Endothelial cell of umbilical vein (primary cell): ENCODE data around the gene MROH2A. TPM values are rescaled to one million over a fixed set of nuclear protein-coding genes. Genes with fewer than 3 reads are reported as not detected.

ENCODE experiments used
- BruUV-seq: library from RNA; stranded (reverse); fragments of 400-500 nt; replicated peaks from 2 replicates; lab custom pipeline; 2021; lab: Mats Ljungman, UMichigan
- CTCF ChIA-PET: fragments of 300-600, 350-600 bp; sonication (Branson Sonifier 250); formaldehyde crosslinking; loops from one replicate; lab custom pipeline; 2021; ENCODE audit warnings: antibody characterized with exemption, inconsistent platforms; lab: Charles Lee
- POLR2A ChIA-PET: fragments of 300-600, 350-600 bp; sonication (Branson Sonifier 250); formaldehyde crosslinking; loops from one replicate; lab custom pipeline; 2021; ENCODE audit warnings: antibody characterized with exemption, inconsistent platforms; lab: Charles Lee
- DNase-seq: peaks from one replicate; pipeline ENCODE4 v3.0.0-alpha.2; 2011; ENCODE audit warnings: low read depth, low spot score
- FAIRE-seq: peaks from 2 replicates; lab custom pipeline; 2011; peaks lifted over from hg19 to GRCh38; lab: Jason Lieb, UNC
- H2AFZ ChIP-seq: 2 replicates; pipeline ENCODE4 v1.6.0; 2012; ENCODE audit warnings: low read depth, low read length, control low read depth, inconsistent platforms
- H3K27ac ChIP-seq: 2 replicates; pipeline ENCODE4 v1.5.1; 2011; ENCODE audit warnings: low read depth, mild to moderate bottlenecking, control low read depth, low read length, moderate library complexity; ENCODE audit not compliant: insufficient read depth
- H3K27me3 ChIP-seq, 2 experiments: 2 replicates each; pipeline versions ENCODE4 v1.6.0 to v1.6.1; 2011; ENCODE audit warnings: low read length in 2 of 2, mixed read lengths in 1 of 2; ENCODE audit not compliant: control insufficient read depth in 2 of 2, insufficient read depth in 2 of 2
- H3K36me3 ChIP-seq, 2 experiments: 2 replicates in 1 of 2; 3 replicates in 1 of 2; pipeline ENCODE4 v1.5.1; 2011; ENCODE audit warnings: low read length in 2 of 2, mild to moderate bottlenecking in 1 of 2, moderate library complexity in 1 of 2; ENCODE audit not compliant: control insufficient read depth in 2 of 2, insufficient read depth in 2 of 2; ENCODE audit errors: extremely low read depth in 1 of 2
- H3K4me1 ChIP-seq: 3 replicates; pipeline ENCODE4 v1.5.1; 2011; ENCODE audit warnings: mild to moderate bottlenecking, low read length; ENCODE audit not compliant: control insufficient read depth, insufficient read depth; ENCODE audit errors: extremely low read depth
- H3K4me2 ChIP-seq: 2 replicates; pipeline ENCODE4 v1.6.1; 2011; ENCODE audit warnings: low read length, control low read depth, mixed read lengths; ENCODE audit not compliant: insufficient read depth
- H3K4me3 ChIP-seq, 3 experiments: fragments of 200-600 bp in 1 of 3; sonication (generic), shearing (Covaris generic) in 1 of 3; replicated peaks in 1 of 3; 2 replicates each; pipeline ENCODE4 v1.5.1; 2011 to 2016; ENCODE audit warnings: control low read depth in 3 of 3, low read length in 3 of 3, mild to moderate bottlenecking in 2 of 3, inconsistent platforms in 1 of 3, low read depth in 1 of 3, moderate library complexity in 1 of 3; ENCODE audit not compliant: insufficient read depth in 1 of 3
- H3K79me2 ChIP-seq: 2 replicates; pipeline ENCODE4 v1.6.0; 2012; ENCODE audit warnings: low read length, inconsistent platforms; ENCODE audit not compliant: control insufficient read depth, insufficient read depth
- H3K9ac ChIP-seq: replicated peaks from 2 replicates; pipeline ENCODE3; 2011; ENCODE audit warnings: low read length, control low read depth; ENCODE audit not compliant: insufficient read depth; ENCODE audit errors: extremely low read depth
- H3K9me1 ChIP-seq: replicated peaks from 3 replicates; pipeline ENCODE4 v1.6.0; 2011; ENCODE audit warnings: mild to moderate bottlenecking, low read length; ENCODE audit not compliant: control insufficient read depth, insufficient read depth; ENCODE audit errors: extremely low read depth
- H3K9me3 ChIP-seq: replicated peaks from 2 replicates; pipeline ENCODE4 v1.5.1; 2012; ENCODE audit warnings: low read length, inconsistent platforms; ENCODE audit not compliant: control insufficient read depth, insufficient read depth
- H4K20me1 ChIP-seq: replicated peaks from 2 replicates; pipeline ENCODE3; 2011; ENCODE audit warnings: mild to moderate bottlenecking, low read length; ENCODE audit not compliant: control insufficient read depth, insufficient read depth; ENCODE audit errors: extremely low read depth
- CTCF ChIP-seq, 2 donors: IDR thresholded peaks; 1 replicate in 1 of 2; 2 replicates in 1 of 2; pipeline ENCODE4 v1.5.1; 2011; ENCODE audit warnings: low read length in 2 of 2, mild to moderate bottlenecking in 2 of 2, moderate library complexity in 2 of 2, control low read depth in 1 of 2, inconsistent platforms in 1 of 2, low read depth in 1 of 2; ENCODE audit not compliant: insufficient read depth in 1 of 2; ENCODE audit errors: extremely low read depth in 1 of 2
- EZH2 ChIP-seq: IDR thresholded peaks from 2 replicates; pipeline ENCODE4 v1.6.1; 2012; ENCODE audit warnings: borderline replicate concordance, low read depth, mild to moderate bottlenecking, moderate library complexity, low read length, inconsistent platforms; ENCODE audit not compliant: severe bottlenecking
- FOS ChIP-seq: IDR thresholded peaks from 2 replicates; pipeline ENCODE4 v1.6.1; 2011; ENCODE audit warnings: mild to moderate bottlenecking, low read length, moderate library complexity, borderline replicate concordance; ENCODE audit not compliant: insufficient read depth
- GATA2 ChIP-seq: IDR thresholded peaks from 2 replicates; pipeline ENCODE4 v1.7.0; 2011; ENCODE audit warnings: low read depth, mild to moderate bottlenecking, moderate library complexity, mixed read lengths, low read length; ENCODE audit not compliant: insufficient read length, insufficient read depth
- JUN ChIP-seq: IDR thresholded peaks from 2 replicates; pipeline ENCODE4 v1.6.1; 2011; ENCODE audit warnings: borderline replicate concordance, low read depth; ENCODE audit not compliant: insufficient read length, insufficient read depth
- MAX ChIP-seq: IDR thresholded peaks from 2 replicates; pipeline ENCODE4 v1.6.1; 2011; ENCODE audit not compliant: insufficient read depth, insufficient read length
- MYC ChIP-seq: IDR thresholded peaks from one replicate; pipeline ENCODE4 v1.6.1; 2011; ENCODE audit warnings: mild to moderate bottlenecking, low read depth, low read length
- POLR2A ChIP-seq: IDR thresholded peaks from 2 replicates; pipeline ENCODE4 v1.6.1; 2012; ENCODE audit warnings: low read depth, mild to moderate bottlenecking, control low read depth, low read length
- POLR2AphosphoS5 ChIP-seq: IDR thresholded peaks from 2 replicates; pipeline ENCODE4 v1.6.1; 2012; ENCODE audit warnings: low read depth, mild to moderate bottlenecking, control low read depth, low read length, moderate library complexity; ENCODE audit not compliant: insufficient read depth
- dilution Hi-C: fragments of 300-500 bp; cut with MboI; formaldehyde crosslinking; loops from one replicate; pipeline ENCODE4 v1.15.0; 2019; ENCODE audit warnings: low sequenced_read_pairs; ENCODE audit not compliant: extremely low pct_ligation_motif_present
- intact Hi-C: fragments of 100-400 bp; cut with micrococcal nuclease; formaldehyde crosslinking; loops from one replicate; pipeline ENCODE4 v1.10.0; 2022
- polyA plus RNA-seq, 4 experiments: library from polyadenylated mRNA; depleted of rRNA in 3 of 4; stranded (reverse) in 3 of 4; unstranded in 1 of 4; fragments of >200 nt; gene quantifications; 2 replicates each; pipeline versions ENCODE4 v1.2.1 to v1.2.3, GENCODE V29; 2011 to 2012; ENCODE audit warnings: missing spikeins in 1 of 4
- total RNA-seq: library from RNA; stranded (reverse); gene quantifications from 2 replicates; pipeline ENCODE4 v1.2.3, GENCODE V29; 2021

The MROH2A gene
- total and polyA plus RNA-seq, 2 donors (not counting 3 experiments of a cell fraction or from before 2014, with no cell fraction given), result not detected

- DNase-seq (no peak), FAIRE-seq (no peak)
- Histone ChIP-seq H3K9me1 (no peaks in the 10 kb centered on the region), H3K9me3 (no peaks in the 10 kb centered on the region), H3K4me3 (no peak overlapping the region), H3K27ac (no peak overlapping the region), H4K20me1 (no peaks in the 10 kb centered on the region), H3K79me2 (no peaks in the 10 kb centered on the region), H2AFZ (no peak overlapping the region), H3K4me2 (no peak overlapping the region), H3K4me1 (no peaks in the 10 kb centered on the region), H3K9ac (no peak overlapping the region), H3K27me3 (peaks cover 0 to 1% of the 10 kb centered on the region in 2 experiments), H3K36me3 (no peaks in the 10 kb centered on the region)
- POLR2A ChIA-PET, result no interaction called here
- intact Hi-C loops, result no loop called here
- dilution Hi-C loops, result no loop called here
- TF ChIP-seq POLR2A, result no peak
- TF ChIP-seq POLR2AphosphoS5, result no peak
- no peak for TF ChIP-seq MAX
- TF ChIP-seq GATA2, result no peak
- no peak for TF ChIP-seq JUN
- no peak for TF ChIP-seq EZH2
- no peak for TF ChIP-seq CTCF (IDR thresholded peaks at IDR 0.05; ENCODE audit: extremely low read depth in 1 of 2, insufficient read depth in 1 of 2, low read depth in 1 of 2, low read length in 2 of 2)
- TF ChIP-seq FOS, result no peak
- TF ChIP-seq MYC, result no peak
- CTCF ChIA-PET, result no interaction called here
- BruUV-seq, result no TSS peak
Observed at GRCh38 chr2:233810385-233810784, 32.3 kb downstream of the MROH2A start.
